DOHH2 (cell line): Measurements from ENCODE around the gene PPP1R8.

Source experiments
- H3F3A ChIP-seq: fragments of 200-600 bp; sonication (generic), shearing (Covaris generic); 2 replicates; pipeline ENCODE4 v1.6.0; 2016; ENCODE audit warnings: antibody characterized with exemption, mild to moderate bottlenecking; ENCODE audit not compliant: control insufficient read depth, insufficient read depth
- H3K27ac ChIP-seq: fragments of 200-600 bp; sonication (generic); 2 replicates; pipeline ENCODE4 v1.5.1; 2014; ENCODE audit warnings: low read depth, mild to moderate bottlenecking, low read length, moderate library complexity
- H3K27me3 ChIP-seq: fragments of 200-600 bp; sonication (generic); 2 replicates; pipeline ENCODE4 v1.6.1; 2014; ENCODE audit warnings: mild to moderate bottlenecking, low read length, mixed read lengths; ENCODE audit not compliant: control insufficient read depth
- H3K36me3 ChIP-seq: fragments of 200-600 bp; sonication (generic); 2 replicates; pipeline ENCODE4 v1.6.1; 2014; ENCODE audit warnings: mild to moderate bottlenecking, low read length, moderate library complexity, mixed read lengths; ENCODE audit not compliant: control insufficient read depth
- H3K4me1 ChIP-seq: fragments of 200-600 bp; sonication (generic); 2 replicates; pipeline ENCODE4 v1.6.1; 2014; ENCODE audit warnings: mild to moderate bottlenecking, low read length, mixed read lengths; ENCODE audit not compliant: control insufficient read depth
- H3K4me2 ChIP-seq: fragments of 200-600 bp; sonication (generic); 2 replicates; pipeline ENCODE4 v1.6.0; 2014; ENCODE audit warnings: mild to moderate bottlenecking, low read length, moderate library complexity
- H3K4me3 ChIP-seq: fragments of 200-600 bp; sonication (generic); 2 replicates; pipeline ENCODE4 v1.5.1; 2014; ENCODE audit warnings: mild to moderate bottlenecking, low read length, mixed read lengths
- H3K79me2 ChIP-seq: fragments of 200-600 bp; sonication (generic); 2 replicates; pipeline ENCODE4 v1.6.1; 2014; ENCODE audit warnings: mild to moderate bottlenecking, low read length, mixed read lengths; ENCODE audit not compliant: control insufficient read depth
- H3K9me2 ChIP-seq: fragments of 200-600 bp; sonication (generic); replicated peaks from 2 replicates; pipeline ENCODE4 v1.6.1; 2014; ENCODE audit warnings: mild to moderate bottlenecking, low read length, mixed read lengths; ENCODE audit not compliant: control insufficient read depth
- H3K9me3 ChIP-seq: fragments of 200-600 bp; sonication (generic); 2 replicates; pipeline ENCODE4 v1.6.1; 2014; ENCODE audit warnings: antibody characterized with exemption, low read length, mixed read lengths; ENCODE audit not compliant: control insufficient read depth, insufficient read depth
- H4K20me1 ChIP-seq: fragments of 200-600 bp; sonication (generic); 2 replicates; pipeline ENCODE4 v1.6.0; 2014; ENCODE audit warnings: low read depth, mild to moderate bottlenecking, antibody characterized with exemption, low read length, moderate library complexity; ENCODE audit not compliant: control insufficient read depth, insufficient read depth
- EZH2phosphoT487 ChIP-seq: fragments of 200-600 bp; sonication (generic); IDR thresholded peaks from 2 replicates; pipeline ENCODE4 v1.6.1; 2017; ENCODE audit warnings: borderline replicate concordance, mild to moderate bottlenecking, antibody characterized with exemption, low read length, moderate library complexity, mixed read lengths
- TF ChIP-seq, protein P1 (sequence below): fragments of 200-600 bp; sonication (generic); IDR thresholded peaks from one replicate; pipeline ENCODE4 v1.5.1; 2014; ENCODE audit warnings: antibody characterized with exemption, mild to moderate bottlenecking, low read depth, low read length; ENCODE audit not compliant: poor library complexity, severe bottlenecking

Gene PPP1R8

DNA sequence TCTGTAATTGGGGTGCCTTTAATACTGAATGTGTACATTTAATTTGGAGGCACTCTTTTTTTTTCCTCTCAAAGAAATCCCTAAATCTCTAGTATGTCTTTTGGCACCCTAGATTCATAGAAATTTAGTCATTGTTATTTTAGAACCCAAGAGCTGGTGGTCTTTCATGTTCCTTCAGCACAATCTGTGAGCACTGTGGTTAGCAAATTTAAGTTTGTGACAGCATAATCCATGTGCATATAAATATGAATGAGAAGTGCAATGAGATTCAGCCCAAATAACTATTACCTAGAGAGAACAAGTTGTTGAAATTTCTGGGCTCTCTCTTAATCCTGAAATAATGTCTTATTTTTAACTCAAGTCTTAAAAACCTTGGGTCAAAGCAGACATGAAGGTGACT lies 4.5 kb downstream of the PPP1R8 start:
- H3K27me3 ChIP-seq, result no peaks in the 10 kb centered on the region
- no peak overlapping the region for H3K27ac ChIP-seq
- H3K79me2 ChIP-seq, result peaks cover 95% of the 10 kb centered on the region
- H3K4me3 ChIP-seq, result no peak overlapping the region
- H3F3A ChIP-seq, result 0 out of 2 replicates have a peak, but pooled peaks cover 2% of the 10 kb centered on the region
- H3K36me3 ChIP-seq, result peaks cover 71% of the 10 kb centered on the region
- H3K9me2 ChIP-seq, result no peaks in the 10 kb centered on the region
- H3K9me3 ChIP-seq, result no peaks in the 10 kb centered on the region
- peaks cover 19% of the 10 kb centered on the region for H3K4me1 ChIP-seq
- H4K20me1 ChIP-seq, result peaks cover 11% of the 10 kb centered on the region; the same call in 1 of the 2 replicates
- H3K4me2 ChIP-seq, result no peak overlapping the region
- no peak for TF ChIP-seq EZH2phosphoT487
- TF ChIP-seq, protein P1, sequence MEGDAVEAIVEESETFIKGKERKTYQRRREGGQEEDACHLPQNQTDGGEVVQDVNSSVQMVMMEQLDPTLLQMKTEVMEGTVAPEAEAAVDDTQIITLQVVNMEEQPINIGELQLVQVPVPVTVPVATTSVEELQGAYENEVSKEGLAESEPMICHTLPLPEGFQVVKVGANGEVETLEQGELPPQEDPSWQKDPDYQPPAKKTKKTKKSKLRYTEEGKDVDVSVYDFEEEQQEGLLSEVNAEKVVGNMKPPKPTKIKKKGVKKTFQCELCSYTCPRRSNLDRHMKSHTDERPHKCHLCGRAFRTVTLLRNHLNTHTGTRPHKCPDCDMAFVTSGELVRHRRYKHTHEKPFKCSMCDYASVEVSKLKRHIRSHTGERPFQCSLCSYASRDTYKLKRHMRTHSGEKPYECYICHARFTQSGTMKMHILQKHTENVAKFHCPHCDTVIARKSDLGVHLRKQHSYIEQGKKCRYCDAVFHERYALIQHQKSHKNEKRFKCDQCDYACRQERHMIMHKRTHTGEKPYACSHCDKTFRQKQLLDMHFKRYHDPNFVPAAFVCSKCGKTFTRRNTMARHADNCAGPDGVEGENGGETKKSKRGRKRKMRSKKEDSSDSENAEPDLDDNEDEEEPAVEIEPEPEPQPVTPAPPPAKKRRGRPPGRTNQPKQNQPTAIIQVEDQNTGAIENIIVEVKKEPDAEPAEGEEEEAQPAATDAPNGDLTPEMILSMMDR, result no peak

DNA sequence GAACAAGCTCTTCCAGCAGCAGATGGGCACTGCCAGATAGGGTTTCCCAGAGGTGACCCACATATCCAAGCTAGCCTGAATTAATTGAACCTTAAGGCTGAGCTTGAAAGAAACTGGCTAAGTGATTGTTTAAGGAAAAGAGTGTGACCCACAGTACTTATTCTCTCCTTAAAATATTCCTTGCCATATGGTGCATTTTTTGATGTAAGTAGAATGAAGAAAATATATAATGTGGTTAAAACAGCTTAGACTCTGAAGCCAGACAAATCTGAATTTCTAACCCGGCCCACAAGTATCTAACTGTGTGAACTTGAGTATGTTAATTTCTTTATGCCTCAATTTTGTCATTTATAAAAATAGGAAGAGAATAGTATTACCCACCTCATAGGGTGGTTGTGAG lies 4.9 kb downstream of the PPP1R8 start:
- Histone ChIP-seq H3K9me2 (no peaks in the 10 kb centered on the region), H3K9me3 (no peaks in the 10 kb centered on the region), H3K79me2 (peaks cover 97% of the 10 kb centered on the region), H3F3A (0 out of 2 replicates have a peak, but pooled peaks cover 2% of the 10 kb centered on the region), H3K4me1 (peaks cover 19% of the 10 kb centered on the region), H3K27me3 (no peaks in the 10 kb centered on the region), H4K20me1 (peaks cover 11% of the 10 kb centered on the region; the same call in 1 of the 2 replicates), H3K36me3 (peaks cover 75% of the 10 kb centered on the region), H3K4me2 (no peak overlapping the region), H3K4me3 (no peak overlapping the region), H3K27ac (no peak overlapping the region)
- TF ChIP-seq EZH2phosphoT487, result no peak
- TF ChIP-seq, protein P1, result no peak

- H3K4me3 ChIP-seq, result no peak overlapping the region
- H4K20me1 ChIP-seq, result no peaks in the 10 kb centered on the region; the same call in 1 of the 2 replicates
- no peak overlapping the region for H3K27ac ChIP-seq
- no peaks in the 10 kb centered on the region for H3K27me3 ChIP-seq
- H3F3A ChIP-seq, result peaks cover 10% of the 10 kb centered on the region; the same call in 1 of the 2 replicates
- H3K36me3 ChIP-seq, result peaks cover 59% of the 10 kb centered on the region
- no peaks in the 10 kb centered on the region for H3K79me2 ChIP-seq
- TF ChIP-seq, protein P1, result no peak
- no peak for TF ChIP-seq EZH2phosphoT487
- no peaks in the 10 kb centered on the region for H3K9me3 ChIP-seq
- no peaks in the 10 kb centered on the region for H3K4me1 ChIP-seq
- no peaks in the 10 kb centered on the region for H3K9me2 ChIP-seq
- H3K4me2 ChIP-seq, result no peak overlapping the region
Measured at GRCh38 chr1:27849951-27850350, 19.4 kb downstream of the PPP1R8 start.
